ENCODE results near the gene BRAP.
"Not testable (repeated sequence)": the region's sequence is repeated elsewhere in the genome, so short reads cannot be mapped to it uniquely, and the experiment has no call there.

Gene BRAP

GRCh38 chr12:111606767-111607230, 79.0 kb downstream of the BRAP start:
- DNase-seq = no peak

GRCh38 chr12:111605911-111606766, 79.6 kb downstream of the BRAP start:
- DNase-seq = no peak

- DNase-seq = not testable (repeated sequence)
These were observed 82.9 kb downstream of the BRAP start for GRCh38 chr12:111602857-111603256.

GRCh38 chr12:111602348-111602747, 83.4 kb downstream of the BRAP start:
- no peak for DNase-seq

GRCh38 chr12:111600986-111601385, 84.8 kb downstream of the BRAP start:
- DNase-seq = not testable (repeated sequence)

- DNase-seq = no peak
These were observed 85.5 kb downstream of the BRAP start for GRCh38 chr12:111600205-111600642.

GRCh38 chr12:111599453-111600204, 86.1 kb downstream of the BRAP start:
- peak; percentile 87 for DNase-seq

GRCh38 chr12:111598637-111599452, 86.9 kb downstream of the BRAP start, which contains the start of gene ATXN2:
ATXN2 (minus strand) TSS chr12:111599315; CDS start chr12:111599034, 281 bp downstream.
- DNase-seq = peak; percentile 63

GRCh38 chr12:111597831-111598636, 87.7 kb downstream of the BRAP start:
- DNase-seq = peak; percentile 20

GRCh38 chr12:111596985-111597830, 88.5 kb downstream of the BRAP start:
- DNase-seq = no peak

GRCh38 chr12:111595341-111595835, 90.4 kb downstream of the BRAP start:
- not testable (repeated sequence) for DNase-seq

All from activated gamma-delta T cell treated with Interleukin-2 at 50 U/mL for 16 hours (primary cell).